A549 (cell line): ENCODE data around the gene RUSF1.

Experiments used
- BCL3 ChIP-seq: fragments of >200 bp; sonication (Bioruptor Twin); formaldehyde crosslinking; IDR thresholded peaks from 3 replicates; pipeline ENCODE4 v1.6.1; 2016
- EHMT2 ChIP-seq: fragments of 200-600 bp; sonication (generic); IDR thresholded peaks from 2 replicates; pipeline ENCODE4 v1.6.1; 2016; ENCODE audit warnings: antibody characterized with exemption, low read depth, mild to moderate bottlenecking, moderate library complexity
- KDM1A ChIP-seq: fragments of 200-600 bp; sonication (generic); IDR thresholded peaks from 2 replicates; pipeline ENCODE4 v1.6.1; 2016; ENCODE audit warnings: low read depth, mild to moderate bottlenecking
- MAX ChIP-seq: IDR thresholded peaks from 2 replicates; pipeline ENCODE4 v1.6.1; 2012
- RAD21 ChIP-seq, 2 experiments: fragments of >200 bp in 1 of 2; sonication (Bioruptor Twin) in 1 of 2; formaldehyde crosslinking in 1 of 2; IDR thresholded peaks in 1 of 2; conservative IDR thresholded peaks in 1 of 2; 2 replicates in 1 of 2; 3 replicates in 1 of 2; pipeline ENCODE4 v1.6.1; 2012 to 2018; ENCODE audit warnings: inconsistent platforms in 1 of 2
- RCOR1 ChIP-seq: fragments of 150-350 bp; IDR thresholded peaks from 2 replicates; pipeline ENCODE4 v1.6.1; 2014; ENCODE audit warnings: antibody characterized with exemption, low read length, low read depth
- TFCP2L1 ChIP-seq: fragments of 250-450 bp; sonication (Bioruptor Pico); IDR thresholded peaks from 2 replicates; pipeline ENCODE4 v1.5.0; 2021; ENCODE audit warnings: mild to moderate bottlenecking
- TF ChIP-seq, protein P1 (sequence below): fragments of >200 bp; sonication (Bioruptor Twin); formaldehyde crosslinking; IDR thresholded peaks from 3 replicates; pipeline ENCODE4 v1.5.1; 2016

DNA sequence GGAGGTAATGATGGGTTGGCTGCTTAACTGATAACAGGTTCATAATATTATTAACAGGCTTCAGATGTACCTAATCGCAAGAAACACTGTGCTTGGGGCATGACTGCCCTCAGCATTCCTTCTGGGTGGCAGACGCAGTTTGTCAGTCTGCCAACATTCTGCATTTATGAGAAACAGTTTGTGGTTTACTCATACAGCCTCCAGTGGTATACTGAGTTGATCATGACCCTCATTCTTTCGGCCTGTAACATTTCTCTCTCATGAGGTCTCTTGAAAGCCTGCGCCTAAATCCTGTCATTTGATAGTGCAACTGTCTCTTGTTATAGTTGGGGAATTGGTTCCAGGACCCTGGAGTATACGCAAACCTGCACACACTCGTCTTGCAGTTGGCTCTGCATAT lies 4.9 kb upstream of the RUSF1 start:
- TF ChIP-seq KDM1A (no peak), EHMT2 (no peak), RAD21 (conservative IDR thresholded peaks at IDR 0.05 in 1 of 2, IDR thresholded peaks at IDR 0.05 in 1 of 2) (no peak), MAX (no peak), RCOR1 (no peak), BCL3 (no peak), TFCP2L1 (CRISPR knock-in tag) (no peak)
- TF ChIP-seq, protein P1, sequence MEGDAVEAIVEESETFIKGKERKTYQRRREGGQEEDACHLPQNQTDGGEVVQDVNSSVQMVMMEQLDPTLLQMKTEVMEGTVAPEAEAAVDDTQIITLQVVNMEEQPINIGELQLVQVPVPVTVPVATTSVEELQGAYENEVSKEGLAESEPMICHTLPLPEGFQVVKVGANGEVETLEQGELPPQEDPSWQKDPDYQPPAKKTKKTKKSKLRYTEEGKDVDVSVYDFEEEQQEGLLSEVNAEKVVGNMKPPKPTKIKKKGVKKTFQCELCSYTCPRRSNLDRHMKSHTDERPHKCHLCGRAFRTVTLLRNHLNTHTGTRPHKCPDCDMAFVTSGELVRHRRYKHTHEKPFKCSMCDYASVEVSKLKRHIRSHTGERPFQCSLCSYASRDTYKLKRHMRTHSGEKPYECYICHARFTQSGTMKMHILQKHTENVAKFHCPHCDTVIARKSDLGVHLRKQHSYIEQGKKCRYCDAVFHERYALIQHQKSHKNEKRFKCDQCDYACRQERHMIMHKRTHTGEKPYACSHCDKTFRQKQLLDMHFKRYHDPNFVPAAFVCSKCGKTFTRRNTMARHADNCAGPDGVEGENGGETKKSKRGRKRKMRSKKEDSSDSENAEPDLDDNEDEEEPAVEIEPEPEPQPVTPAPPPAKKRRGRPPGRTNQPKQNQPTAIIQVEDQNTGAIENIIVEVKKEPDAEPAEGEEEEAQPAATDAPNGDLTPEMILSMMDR: no peak
